ENCODE results near the gene C11orf16.
A peak's percentile ranks its signal among the peaks of the same experiment; 100 is the strongest.

The C11orf16 gene

DNA sequence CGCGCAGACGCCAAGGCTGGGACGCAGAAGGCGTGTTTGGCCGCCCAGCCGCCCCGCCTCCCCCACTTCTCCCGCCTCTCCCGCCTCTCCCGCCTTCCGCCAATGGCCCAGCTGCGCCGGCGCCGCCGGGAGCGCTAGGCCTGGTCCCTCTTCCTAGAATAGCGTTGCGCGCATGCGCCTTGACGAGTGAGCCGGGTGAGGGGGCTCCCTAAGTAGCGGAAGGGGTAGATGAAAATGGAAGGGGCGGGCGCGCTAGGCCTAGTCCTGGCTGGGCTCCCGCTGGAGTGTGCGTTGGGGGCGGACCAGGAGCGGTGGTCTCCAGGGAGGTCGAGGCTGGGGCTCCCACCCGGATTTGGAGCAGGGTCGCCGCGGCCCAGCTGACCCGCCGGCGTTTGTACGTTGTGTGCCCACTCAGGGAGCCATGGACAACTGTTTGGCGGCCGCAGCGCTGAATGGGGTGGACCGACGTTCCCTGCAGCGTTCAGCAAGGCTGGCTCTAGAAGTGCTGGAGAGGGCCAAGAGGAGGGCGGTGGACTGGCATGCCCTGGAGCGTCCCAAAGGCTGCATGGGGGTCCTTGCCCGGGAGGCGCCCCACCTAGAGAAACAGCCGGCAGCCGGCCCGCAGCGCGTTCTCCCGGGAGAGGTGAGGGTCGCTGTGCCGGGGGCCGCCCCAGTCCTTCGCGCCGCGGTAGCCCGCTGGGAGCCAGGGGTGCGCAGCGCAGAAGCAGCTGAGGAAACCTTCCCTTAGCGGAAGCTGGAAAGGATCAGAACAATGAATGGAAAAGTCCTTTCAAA, 21.5 kb downstream of the C11orf16 start, which contains the start of gene AKIP1:
Gene AKIP1, plus strand, starts transcription at position 161 of the 795 bp plus-strand sequence. Its CDS starts 261 bp downstream, at position 422.
- Histone ChIP-seq H3K9ac (ENCODE audit: low read length) (peak within 1 kb of the TSS; percentile 84), H3K27me3 (ENCODE audit: insufficient read depth, low read length) (no peaks in the 10 kb centered on the region), H3K36me3 (ENCODE audit: insufficient read depth, low read length) (0 out of 2 replicates have a peak, but pooled peaks cover 8% of the 10 kb centered on the region), H3K79me2 (ENCODE audit: insufficient read depth, low read length) (no peaks in the 10 kb centered on the region), H3K9me3 (ENCODE audit: low read length) (no peaks in the 10 kb centered on the region), H4K20me1 (ENCODE audit: insufficient read depth, low read length) (no peaks in the 10 kb centered on the region), H3K9me2 (ENCODE audit: low read depth, low read length) (no peaks in the 10 kb centered on the region), H3F3A (ENCODE audit: insufficient read depth, low read length) (no peaks in the 10 kb centered on the region), H3K4me1 (ENCODE audit: insufficient read depth, low read length, severe bottlenecking) (peaks cover 32% of the 10 kb centered on the region), H2AFZ (ENCODE audit: low read length) (no peak within 1 kb of the TSS), H3K27ac (ENCODE audit: low read depth, low read length, poor library complexity, severe bottlenecking) (no peak within 1 kb of the TSS), H3K4me3 (ENCODE audit: low read depth, low read length, poor library complexity, severe bottlenecking) (peak within 1 kb of the TSS; percentile 91), H3K4me2 (ENCODE audit: low read length) (peak within 1 kb of the TSS; percentile 79)
- TF ChIP-seq, protein P1, sequence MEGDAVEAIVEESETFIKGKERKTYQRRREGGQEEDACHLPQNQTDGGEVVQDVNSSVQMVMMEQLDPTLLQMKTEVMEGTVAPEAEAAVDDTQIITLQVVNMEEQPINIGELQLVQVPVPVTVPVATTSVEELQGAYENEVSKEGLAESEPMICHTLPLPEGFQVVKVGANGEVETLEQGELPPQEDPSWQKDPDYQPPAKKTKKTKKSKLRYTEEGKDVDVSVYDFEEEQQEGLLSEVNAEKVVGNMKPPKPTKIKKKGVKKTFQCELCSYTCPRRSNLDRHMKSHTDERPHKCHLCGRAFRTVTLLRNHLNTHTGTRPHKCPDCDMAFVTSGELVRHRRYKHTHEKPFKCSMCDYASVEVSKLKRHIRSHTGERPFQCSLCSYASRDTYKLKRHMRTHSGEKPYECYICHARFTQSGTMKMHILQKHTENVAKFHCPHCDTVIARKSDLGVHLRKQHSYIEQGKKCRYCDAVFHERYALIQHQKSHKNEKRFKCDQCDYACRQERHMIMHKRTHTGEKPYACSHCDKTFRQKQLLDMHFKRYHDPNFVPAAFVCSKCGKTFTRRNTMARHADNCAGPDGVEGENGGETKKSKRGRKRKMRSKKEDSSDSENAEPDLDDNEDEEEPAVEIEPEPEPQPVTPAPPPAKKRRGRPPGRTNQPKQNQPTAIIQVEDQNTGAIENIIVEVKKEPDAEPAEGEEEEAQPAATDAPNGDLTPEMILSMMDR (IDR thresholded peaks at IDR 0.05; ENCODE audit: low read length) = no peak
- TF ChIP-seq EZH2 (IDR thresholded peaks at IDR 0.05; ENCODE audit: borderline replicate concordance, low read length) = no peak

DNA sequence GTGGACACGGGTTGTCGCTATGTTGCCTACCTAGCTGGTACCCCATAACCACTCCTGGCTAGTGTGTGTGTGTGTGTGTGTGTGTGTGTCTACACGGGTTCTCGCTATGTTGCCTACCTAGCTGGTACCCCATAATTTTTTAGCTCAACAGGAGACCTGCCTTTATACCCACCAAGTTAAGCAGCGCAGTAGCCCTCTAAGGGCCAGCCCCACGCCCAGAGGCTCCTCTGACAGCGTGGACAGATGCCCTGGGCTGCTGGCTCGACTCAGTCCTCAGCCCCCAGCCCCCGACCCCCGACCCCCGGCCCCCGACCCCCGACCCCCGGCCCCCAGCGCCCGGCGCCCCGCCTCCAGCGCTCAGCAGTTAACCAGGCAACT, 22.1 kb downstream of the C11orf16 start:
- Histone ChIP-seq H3K27ac (ENCODE audit: low read depth, low read length, poor library complexity, severe bottlenecking) (no peak overlapping the region), H3K9ac (ENCODE audit: low read length) (peak overlapping the region; percentile 84; the same call in 1 of the 2 replicates), H3K4me2 (ENCODE audit: low read length) (peak overlapping the region; percentile 79), H3K9me2 (ENCODE audit: low read depth, low read length) (no peaks in the 10 kb centered on the region), H3F3A (ENCODE audit: insufficient read depth, low read length) (no peaks in the 10 kb centered on the region), H3K79me2 (ENCODE audit: insufficient read depth, low read length) (no peaks in the 10 kb centered on the region), H3K4me3 (ENCODE audit: low read depth, low read length, poor library complexity, severe bottlenecking) (peak overlapping the region; percentile 91), H3K27me3 (ENCODE audit: insufficient read depth, low read length) (no peaks in the 10 kb centered on the region), H3K9me3 (ENCODE audit: low read length) (no peaks in the 10 kb centered on the region), H3K4me1 (ENCODE audit: insufficient read depth, low read length, severe bottlenecking) (peaks cover 32% of the 10 kb centered on the region), H2AFZ (ENCODE audit: low read length) (no peak overlapping the region), H4K20me1 (ENCODE audit: insufficient read depth, low read length) (no peaks in the 10 kb centered on the region), H3K36me3 (ENCODE audit: insufficient read depth, low read length) (0 out of 2 replicates have a peak, but pooled peaks cover 5% of the 10 kb centered on the region)
- TF ChIP-seq EZH2 (IDR thresholded peaks at IDR 0.05; ENCODE audit: borderline replicate concordance, low read length) = no peak
- TF ChIP-seq, protein P1 (IDR thresholded peaks at IDR 0.05; ENCODE audit: low read length) = no peak

DNA sequence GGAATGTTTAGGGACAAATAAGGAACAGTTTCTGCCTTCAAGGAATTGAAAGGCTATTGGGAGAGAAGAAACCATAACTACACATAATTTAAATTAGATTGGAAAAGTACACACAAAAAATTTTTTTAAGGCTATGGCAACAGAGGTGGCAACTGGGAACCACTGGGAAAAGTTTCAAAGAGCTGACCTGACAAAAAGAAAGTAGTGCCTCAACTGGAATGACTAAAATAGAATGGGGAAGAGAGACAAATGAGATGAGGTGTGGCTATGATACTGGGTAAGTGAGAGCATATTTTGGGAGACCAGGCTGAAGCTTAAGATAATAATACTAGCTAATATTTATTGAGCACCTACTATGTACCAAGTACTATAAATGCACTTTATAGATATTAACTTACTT, 24.6 kb downstream of the C11orf16 start:
- no peaks in the 10 kb centered on the region for H3K27me3 ChIP-seq (ENCODE audit: insufficient read depth, low read length)
- H3K4me1 ChIP-seq (ENCODE audit: insufficient read depth, low read length, severe bottlenecking) = peaks cover 16% of the 10 kb centered on the region
- no peaks in the 10 kb centered on the region for H3K9me2 ChIP-seq (ENCODE audit: low read depth, low read length)

More for the DNA sequence above, 24.6 kb downstream of the C11orf16 start:
- Histone ChIP-seq H2AFZ (ENCODE audit: low read length) (no peak overlapping the region), H3K9me3 (ENCODE audit: low read length) (no peaks in the 10 kb centered on the region), H3K4me3 (ENCODE audit: low read depth, low read length, poor library complexity, severe bottlenecking) (no peak overlapping the region), H4K20me1 (ENCODE audit: insufficient read depth, low read length) (no peaks in the 10 kb centered on the region), H3K4me2 (ENCODE audit: low read length) (no peak overlapping the region), H3F3A (ENCODE audit: insufficient read depth, low read length) (no peaks in the 10 kb centered on the region), H3K79me2 (ENCODE audit: insufficient read depth, low read length) (no peaks in the 10 kb centered on the region), H3K27ac (ENCODE audit: low read depth, low read length, poor library complexity, severe bottlenecking) (no peak overlapping the region), H3K36me3 (ENCODE audit: insufficient read depth, low read length) (no peaks in the 10 kb centered on the region), H3K9ac (ENCODE audit: low read length) (no peak overlapping the region)
- TF ChIP-seq, protein P1 (IDR thresholded peaks at IDR 0.05; ENCODE audit: low read length) = no peak
- no peak for TF ChIP-seq EZH2 (IDR thresholded peaks at IDR 0.05; ENCODE audit: borderline replicate concordance, low read length)

All from OCI-LY1 (cell line).